ENCODE data around the gene PREB. TPM values are rescaled to one million over a fixed set of nuclear protein-coding genes. Genes with fewer than 3 reads are reported as not detected.

The PREB gene
- total RNA-seq, 2 donors from 2014 or later: 50.1 to 51.5 TPM

DNA sequence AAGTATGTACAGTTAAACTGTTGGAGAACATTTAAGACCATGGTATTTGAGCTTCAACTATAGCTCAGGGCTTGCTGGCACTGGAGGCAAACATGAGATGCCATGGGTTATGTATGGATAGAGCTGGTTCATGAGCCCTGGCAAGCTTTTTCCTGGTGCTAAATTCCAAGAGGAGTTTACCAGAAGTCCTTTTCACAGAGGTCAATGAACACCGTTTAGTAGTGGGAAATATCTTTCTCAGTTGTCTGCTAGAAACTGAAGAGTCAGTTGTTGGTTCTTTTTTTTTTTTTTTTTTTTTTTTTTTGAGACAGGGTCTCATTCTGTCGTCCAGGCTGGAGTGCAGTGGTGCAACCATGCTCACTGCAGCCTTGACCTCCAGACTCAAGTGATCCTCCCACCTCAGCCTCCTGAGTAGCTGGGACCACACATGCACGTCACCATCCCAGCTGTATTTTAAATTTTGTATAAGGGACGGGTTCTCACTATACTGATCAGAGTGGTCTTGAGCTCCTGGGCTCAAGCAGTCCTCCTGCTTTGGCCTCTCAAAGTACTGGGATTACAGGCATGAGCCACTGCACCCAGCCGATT lies 46.5 kb downstream of the PREB start:
- intact Hi-C loops (cut with DNase I): loop anchor here (2.0 to 10.0 kb wide), 3 partner anchors 37 to 123 kb away; partner anchors contain the start of genes TMEM214 (in 2 of the 2) and AGBL5 (in 1 of the 2)

DNA sequence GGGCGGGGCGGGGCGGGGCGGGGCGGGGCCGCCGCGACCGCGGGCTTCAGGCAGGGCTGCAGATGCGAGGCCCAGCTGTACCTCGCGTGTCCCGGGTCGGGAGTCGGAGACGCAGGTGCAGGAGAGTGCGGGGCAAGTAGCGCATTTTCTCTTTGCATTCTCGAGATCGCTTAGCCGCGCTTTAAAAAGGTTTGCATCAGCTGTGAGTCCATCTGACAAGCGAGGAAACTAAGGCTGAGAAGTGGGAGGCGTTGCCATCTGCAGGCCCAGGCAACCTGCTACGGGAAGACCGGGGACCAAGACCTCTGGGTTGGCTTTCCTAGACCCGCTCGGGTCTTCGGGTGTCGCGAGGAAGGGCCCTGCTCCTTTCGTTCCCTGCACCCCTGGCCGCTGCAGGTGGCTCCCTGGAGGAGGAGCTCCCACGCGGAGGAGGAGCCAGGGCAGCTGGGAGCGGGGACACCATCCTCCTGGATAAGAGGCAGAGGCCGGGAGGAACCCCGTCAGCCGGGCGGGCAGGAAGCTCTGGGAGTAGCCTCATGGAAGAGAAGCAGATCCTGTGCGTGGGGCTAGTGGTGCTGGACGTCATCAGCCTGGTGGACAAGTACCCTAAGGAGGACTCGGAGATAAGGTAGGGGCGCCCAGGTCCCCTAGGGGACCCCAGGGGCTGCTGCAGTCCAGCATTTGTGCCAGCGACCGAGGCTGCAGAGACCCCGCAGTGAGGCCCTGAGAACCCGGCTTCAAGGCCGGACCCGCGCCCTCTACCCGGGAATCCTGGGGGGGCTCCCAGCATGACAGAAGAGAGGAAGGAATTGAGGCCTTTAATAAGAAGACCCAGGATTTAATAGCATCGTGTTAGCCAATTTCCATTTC lies 47.5 kb downstream of the PREB start, which contains the start of gene KHK:
KHK (plus strand) TSS at position 49 of the 870 bp plus-strand sequence; CDS start at position 537, 488 bp downstream.
- ATAC-seq (peak; percentile 2 to 25), DNase-seq (peak; percentile 70)
- intact Hi-C loops (cut with DNase I): loop anchor here (2.0 to 10.0 kb wide), 3 partner anchors 36 to 122 kb away; partner anchors contain the start of genes TMEM214 (in 2 of the 2) and AGBL5 (in 1 of the 2)

More for the DNA sequence above, 46.5 kb downstream of the PREB start:
- ATAC-seq: no peak
- peak; percentile 10 for DNase-seq

DNA sequence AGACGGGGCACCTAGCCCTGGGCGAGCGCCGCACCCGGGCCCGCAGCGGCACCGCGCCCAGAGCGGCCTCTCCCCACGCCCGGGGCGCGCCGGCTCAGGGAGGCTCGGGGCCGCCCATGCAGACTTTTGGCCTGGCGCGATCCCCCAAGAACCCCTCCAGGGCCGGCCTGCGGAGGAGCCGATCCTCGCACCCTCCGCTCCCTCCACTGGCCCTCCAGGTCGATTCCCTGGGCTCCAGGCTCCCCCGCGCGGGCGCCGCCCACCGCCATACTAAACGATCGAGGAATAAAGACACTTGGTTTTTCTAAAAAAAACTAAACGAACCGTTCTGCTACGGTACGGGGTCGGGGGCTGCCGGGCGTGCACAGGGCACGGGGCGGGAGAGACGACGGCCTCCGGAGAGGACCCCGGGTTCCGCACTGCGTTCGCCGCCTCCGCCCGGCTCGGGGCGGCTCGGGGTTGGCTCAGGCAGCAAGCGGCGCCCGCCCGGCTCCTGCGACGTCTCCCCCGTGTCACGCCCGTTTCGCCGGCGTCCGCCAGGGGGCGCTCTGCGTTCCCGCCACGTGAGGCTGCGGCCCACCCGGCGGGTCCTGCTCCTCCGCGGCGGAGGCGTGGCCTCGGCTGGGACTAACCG lies 48.2 kb downstream of the PREB start:
- ATAC-seq: peak; percentile 91 to 93
- intact Hi-C loops (cut with DNase I): loop anchor here (2.0 to 10.0 kb wide), 3 partner anchors 35 to 121 kb away; partner anchors contain the start of genes TMEM214 (in 2 of the 2) and AGBL5 (in 1 of the 2)

DNA sequence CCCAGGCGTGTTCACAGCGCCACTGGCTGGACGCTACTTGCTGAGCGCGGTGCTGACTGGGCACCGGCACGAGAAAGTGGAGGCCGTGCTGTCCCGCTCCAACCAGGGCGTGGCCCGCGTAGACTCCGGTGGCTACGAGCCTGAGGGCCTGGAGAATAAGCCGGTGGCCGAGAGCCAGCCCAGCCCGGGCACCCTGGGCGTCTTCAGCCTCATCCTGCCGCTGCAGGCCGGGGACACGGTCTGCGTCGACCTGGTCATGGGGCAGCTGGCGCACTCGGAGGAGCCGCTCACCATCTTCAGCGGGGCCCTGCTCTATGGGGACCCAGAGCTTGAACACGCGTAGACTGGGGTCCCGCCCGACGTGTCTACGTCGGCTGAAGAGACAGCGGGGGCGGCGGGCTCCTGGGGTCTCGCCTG lies 48.8 kb downstream of the PREB start:
- ATAC-seq (peak; percentile 59 to 66), DNase-seq (peak; percentile 89)
- intact Hi-C loops (cut with DNase I): loop anchor here (2.0 to 10.0 kb wide), 4 partner anchors 35 to 123 kb away; partner anchors contain the start of genes TMEM214 (in 2 of the 2) and AGBL5 (in 1 of the 2)

More for the DNA sequence above, 48.2 kb downstream of the PREB start:
- peak; percentile 95 for DNase-seq

DNA sequence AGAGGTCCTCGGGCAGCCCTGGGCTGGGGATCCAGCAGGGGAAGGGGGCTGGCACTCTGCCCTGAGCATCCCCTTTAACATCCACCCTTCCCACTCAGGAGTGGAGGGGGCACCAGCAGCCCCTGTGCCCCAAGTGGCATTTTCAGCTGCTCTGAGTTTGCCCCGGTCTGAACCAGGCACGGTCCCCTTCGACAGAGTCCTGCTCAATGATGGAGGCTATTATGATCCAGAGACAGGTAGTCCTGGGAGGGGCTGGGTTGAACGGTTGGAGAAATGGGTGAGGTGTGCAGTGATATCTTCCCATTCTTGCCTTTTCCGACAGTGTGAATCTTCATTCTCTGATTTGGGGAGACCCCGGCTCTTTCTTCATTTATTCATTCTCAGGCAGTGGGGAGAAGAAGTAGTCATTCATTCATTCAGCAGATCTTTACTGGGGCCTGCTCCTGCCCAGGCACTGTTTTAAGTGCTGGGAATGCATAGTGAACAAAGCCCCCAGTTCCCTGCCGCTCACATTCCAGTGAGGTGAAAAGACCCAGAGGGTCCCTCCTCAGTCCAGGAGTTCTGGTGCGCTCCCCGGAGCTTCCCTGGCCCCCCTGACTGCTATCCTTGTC lies 49.3 kb downstream of the PREB start:
- DNase-seq (no peak), ATAC-seq (no peak)
- intact Hi-C loops (cut with DNase I): loop anchor here (2.0 to 10.0 kb wide), 3 partner anchors 50 to 122 kb away; partner anchors contain the start of gene TMEM214 (in 2 of the 2)

DNA sequence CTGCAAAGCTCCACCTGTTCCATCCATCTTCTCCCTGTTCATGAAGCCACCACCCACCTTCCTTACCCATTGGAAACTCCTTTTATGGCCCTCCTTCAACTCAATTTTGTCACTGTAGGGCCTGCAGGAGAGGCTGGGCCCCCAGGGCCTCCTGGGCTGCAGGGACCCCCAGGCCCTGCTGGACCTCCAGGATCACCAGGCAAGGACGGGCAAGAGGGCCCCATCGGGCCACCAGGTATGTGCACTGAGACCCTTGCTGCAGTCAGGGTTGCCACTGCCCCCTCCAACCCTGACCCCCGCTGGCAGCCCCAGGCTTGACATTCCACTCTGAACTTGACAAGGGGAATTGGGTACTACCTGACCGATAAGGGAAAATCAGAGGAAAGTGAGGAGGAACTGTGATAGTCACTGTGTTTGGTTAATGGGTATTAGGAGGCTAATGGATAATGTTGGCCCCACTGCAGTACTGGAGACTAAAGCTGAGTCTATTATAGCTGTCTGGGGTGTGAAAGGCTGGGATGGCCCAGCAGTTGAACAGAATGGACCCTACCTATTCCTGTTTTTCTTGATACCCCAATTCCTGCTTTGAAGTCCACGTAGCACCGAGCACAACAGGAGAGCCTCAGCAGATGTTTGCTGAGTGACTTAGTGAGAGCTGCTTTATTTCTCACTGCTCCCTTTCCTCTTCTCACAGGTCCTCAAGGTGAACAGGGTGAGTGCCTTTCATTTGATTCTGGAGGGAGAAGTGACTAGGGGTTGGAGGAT lies 50.0 kb downstream of the PREB start:
- no peak for DNase-seq
- ATAC-seq: no peak
- intact Hi-C loops (cut with DNase I): loop anchor here (2.0 to 10.0 kb wide), 3 partner anchors 50 to 122 kb away; partner anchors contain the start of gene TMEM214 (in 2 of the 2)

DNA sequence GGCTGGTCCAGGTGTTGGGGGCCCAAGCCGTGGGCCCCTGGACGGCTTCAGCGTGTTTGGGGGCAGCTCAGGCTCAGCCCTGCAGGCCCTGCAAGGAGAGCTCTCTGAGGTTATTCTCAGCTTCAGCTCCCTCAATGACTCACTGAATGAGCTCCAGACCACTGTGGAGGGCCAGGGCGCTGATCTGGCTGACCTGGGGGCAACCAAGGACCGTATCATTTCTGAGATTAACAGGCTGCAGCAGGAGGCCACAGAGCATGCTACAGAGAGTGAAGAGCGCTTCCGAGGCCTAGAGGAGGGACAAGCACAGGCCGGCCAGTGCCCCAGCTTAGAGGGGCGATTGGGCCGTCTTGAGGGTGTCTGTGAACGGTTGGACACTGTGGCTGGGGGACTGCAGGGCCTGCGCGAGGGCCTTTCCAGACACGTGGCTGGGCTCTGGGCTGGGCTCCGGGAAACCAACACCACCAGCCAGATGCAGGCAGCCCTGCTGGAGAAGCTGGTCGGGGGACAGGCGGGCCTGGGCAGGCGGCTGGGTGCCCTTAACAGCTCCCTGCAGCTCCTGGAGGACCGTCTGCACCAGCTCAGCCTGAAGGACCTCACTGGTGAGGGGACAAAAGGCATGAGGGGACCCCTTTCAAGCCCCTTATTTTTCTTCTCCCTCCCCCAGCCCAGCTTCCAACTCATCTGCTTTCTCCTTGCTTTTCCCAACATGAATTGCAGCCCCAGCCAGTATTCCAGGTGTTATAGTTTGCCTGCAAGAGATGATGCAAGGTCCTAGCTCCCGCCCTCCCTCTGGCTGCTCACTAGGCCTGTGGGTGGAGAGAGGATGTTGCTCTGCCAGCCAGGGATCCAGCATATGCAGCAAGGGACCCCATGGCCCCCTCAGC lies 50.8 kb downstream of the PREB start:
- ATAC-seq (no peak), DNase-seq (no peak)
- intact Hi-C loops (cut with DNase I): loop anchor here (2.0 to 10.0 kb wide), 3 partner anchors 49 to 121 kb away; partner anchors contain the start of gene TMEM214 (in 2 of the 2)

DNA sequence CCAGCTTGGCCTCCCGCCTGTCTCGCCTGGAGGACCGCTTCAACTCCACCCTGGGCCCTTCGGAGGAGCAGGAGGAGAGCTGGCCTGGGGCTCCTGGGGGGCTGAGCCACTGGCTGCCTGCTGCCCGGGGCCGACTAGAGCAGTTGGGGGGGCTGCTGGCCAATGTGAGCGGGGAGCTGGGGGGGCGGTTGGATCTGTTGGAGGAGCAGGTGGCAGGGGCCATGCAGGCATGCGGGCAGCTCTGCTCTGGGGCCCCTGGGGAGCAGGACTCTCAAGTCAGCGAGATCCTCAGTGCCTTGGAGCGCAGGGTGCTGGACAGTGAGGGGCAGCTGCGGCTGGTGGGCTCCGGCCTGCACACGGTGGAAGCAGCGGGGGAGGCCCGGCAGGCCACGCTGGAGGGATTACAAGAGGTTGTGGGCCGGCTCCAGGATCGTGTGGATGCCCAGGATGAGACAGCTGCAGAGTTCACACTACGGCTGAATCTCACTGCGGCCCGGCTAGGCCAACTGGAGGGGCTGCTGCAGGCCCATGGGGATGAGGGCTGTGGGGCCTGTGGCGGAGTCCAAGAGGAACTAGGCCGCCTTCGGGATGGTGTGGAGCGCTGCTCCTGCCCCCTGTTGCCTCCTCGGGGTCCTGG lies 51.5 kb downstream of the PREB start:
- ATAC-seq (no peak), DNase-seq (no peak)
- intact Hi-C loops (cut with DNase I): loop anchor here (10.0 kb wide), 2 partner anchors 48 to 118 kb away; partner anchors contain the start of gene TMEM214 (in 2 of the 2)

DNA sequence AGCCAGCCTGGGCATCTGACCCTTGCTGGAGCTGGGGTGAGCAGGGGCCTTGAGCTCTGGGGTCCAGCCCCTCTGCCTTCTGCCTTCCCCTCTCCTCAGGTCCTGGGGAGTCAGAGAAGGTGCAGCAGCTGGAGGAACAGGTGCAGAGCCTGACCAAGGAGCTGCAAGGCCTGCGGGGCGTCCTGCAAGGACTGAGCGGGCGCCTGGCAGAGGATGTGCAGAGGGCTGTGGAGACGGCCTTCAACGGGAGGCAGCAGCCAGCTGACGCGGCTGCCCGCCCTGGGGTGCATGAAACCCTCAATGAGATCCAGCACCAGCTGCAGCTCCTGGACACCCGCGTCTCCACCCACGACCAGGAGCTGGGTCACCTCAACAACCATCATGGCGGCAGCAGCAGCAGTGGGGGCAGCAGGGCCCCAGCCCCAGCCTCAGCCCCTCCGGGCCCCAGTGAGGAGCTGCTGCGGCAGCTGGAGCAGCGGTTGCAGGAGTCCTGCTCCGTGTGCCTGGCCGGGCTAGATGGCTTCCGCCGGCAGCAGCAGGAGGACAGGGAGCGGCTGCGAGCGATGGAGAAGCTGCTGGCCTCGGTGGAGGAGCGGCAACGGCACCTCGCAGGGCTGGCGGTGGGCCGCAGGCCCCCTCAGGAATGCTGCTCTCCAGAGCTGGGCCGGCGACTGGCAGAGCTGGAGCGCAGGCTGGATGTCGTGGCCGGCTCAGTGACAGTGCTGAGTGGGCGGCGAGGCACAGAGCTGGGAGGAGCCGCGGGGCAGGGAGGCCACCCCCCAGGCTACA lies 52.3 kb downstream of the PREB start:
- DNase-seq (no peak), ATAC-seq (no peak)
- intact Hi-C loops (cut with DNase I): loop anchor here (10.0 kb wide), 2 partner anchors 47 to 117 kb away; partner anchors contain the start of gene TMEM214 (in 2 of the 2)

Other genes with a start within 250 kb of the PREB start
- 10 to 100 TPM; 35.3 to 43.1 TPM for gene MAPRE3, start 164.0 kb downstream of the PREB start, total RNA-seq
- 10 to 100 TPM; 39.1 to 66.5 TPM for gene TMEM214, start 101.7 kb downstream of the PREB start, total RNA-seq
- gene AGBL5, start 83.0 kb downstream of the PREB start, total RNA-seq: 10 to 100 TPM in 1 of 2 donors, 1 to 10 TPM in 1; 8.4 to 12.0 TPM
- gene OST4, start 63.0 kb downstream of the PREB start, total RNA-seq: 100 to 1,000 TPM; 364 to 404 TPM
- gene EMILIN1, start 56.0 kb downstream of the PREB start, total RNA-seq: 10 to 100 TPM; 41.1 to 46.6 TPM
- gene KHK, start 47.9 kb downstream of the PREB start, total RNA-seq: 1 to 10 TPM; 3.0 to 4.3 TPM
- 1 to 10 TPM; 5.6 to 5.9 TPM for gene CGREF1, start 15.5 kb downstream of the PREB start, total RNA-seq
- 1 to 10 TPM; 1.1 to 3.2 TPM for gene ABHD1, start 10.8 kb downstream of the PREB start, total RNA-seq
- gene PRR30, start 4.8 kb upstream of the PREB start, total RNA-seq: not detected
- gene TCF23, start 14.4 kb upstream of the PREB start, total RNA-seq: under 1 TPM in 1 of 2 donors, not detected in 1; 0.24 TPM
- gene ATRAID, start 77.4 kb upstream of the PREB start, total RNA-seq: 100 to 1,000 TPM; 106 to 125 TPM
- gene SLC5A6, start 77.6 kb upstream of the PREB start, total RNA-seq: 10 to 100 TPM; 20.0 to 21.4 TPM
- gene CAD, start 82.7 kb upstream of the PREB start, total RNA-seq: 10 to 100 TPM; 12.7 to 15.2 TPM
- gene SLC30A3, start 128.4 kb upstream of the PREB start, total RNA-seq: 1 to 10 TPM; 4.8 to 5.7 TPM
- under 1 TPM; 0.41 to 0.71 TPM for gene DNAJC5G, start 140.8 kb upstream of the PREB start, total RNA-seq
- gene TRIM54, start 147.8 kb upstream of the PREB start, total RNA-seq: 100 to 1,000 TPM in 1 of 2 donors, 10 to 100 TPM in 1; 92.1 to 105 TPM
- gene UCN, start 173.8 kb upstream of the PREB start, total RNA-seq: 1 to 10 TPM; 1.2 to 1.6 TPM
- gene MPV17, start 188.5 kb upstream of the PREB start, total RNA-seq: 10 to 100 TPM; 52.7 to 60.9 TPM
- 10 to 100 TPM; 17.7 to 29.1 TPM for gene GTF3C2, start 222.1 kb upstream of the PREB start, total RNA-seq
- gene EIF2B4, start 235.7 kb upstream of the PREB start, total RNA-seq: 10 to 100 TPM; 32.1 to 40.0 TPM
- 10 to 100 TPM; 61.4 to 74.3 TPM for gene SNX17, start 236.0 kb upstream of the PREB start, total RNA-seq
- gene ZNF513, start 246.1 kb upstream of the PREB start, total RNA-seq: 10 to 100 TPM in 1 of 2 donors, 1 to 10 TPM in 1; 9.4 to 11.9 TPM

All from left cardiac atrium (tissue), 4 donors.